IPS-18a (cell line): ENCODE data around the gene EMX2.

Experiments used
- H3K27ac ChIP-seq: one replicate; pipeline ENCODE4 v1.5.1; 2013; ENCODE audit warnings: low read length
- H3K27me3 ChIP-seq: one replicate; pipeline ENCODE4 v1.6.1; 2013; ENCODE audit warnings: mild to moderate bottlenecking, low read length; ENCODE audit not compliant: control insufficient read depth, insufficient read depth
- H3K36me3 ChIP-seq: one replicate; pipeline ENCODE4 v1.6.1; 2013; ENCODE audit warnings: low read depth, low read length; ENCODE audit not compliant: control insufficient read depth
- H3K4me1 ChIP-seq: one replicate; pipeline ENCODE4 v1.6.1; 2013; ENCODE audit warnings: low read depth, low read length; ENCODE audit not compliant: control insufficient read depth
- H3K4me3 ChIP-seq: one replicate; pipeline ENCODE4 v1.5.1; 2013; ENCODE audit warnings: low read length
- H3K9ac ChIP-seq: one replicate; pipeline ENCODE4 v1.6.1; 2013; ENCODE audit warnings: mild to moderate bottlenecking, low read length, moderate library complexity
- H3K9me3 ChIP-seq: one replicate; pipeline ENCODE4 v1.6.1; 2013; ENCODE audit warnings: low read depth, low read length; ENCODE audit not compliant: control insufficient read depth

The EMX2 gene

DNA sequence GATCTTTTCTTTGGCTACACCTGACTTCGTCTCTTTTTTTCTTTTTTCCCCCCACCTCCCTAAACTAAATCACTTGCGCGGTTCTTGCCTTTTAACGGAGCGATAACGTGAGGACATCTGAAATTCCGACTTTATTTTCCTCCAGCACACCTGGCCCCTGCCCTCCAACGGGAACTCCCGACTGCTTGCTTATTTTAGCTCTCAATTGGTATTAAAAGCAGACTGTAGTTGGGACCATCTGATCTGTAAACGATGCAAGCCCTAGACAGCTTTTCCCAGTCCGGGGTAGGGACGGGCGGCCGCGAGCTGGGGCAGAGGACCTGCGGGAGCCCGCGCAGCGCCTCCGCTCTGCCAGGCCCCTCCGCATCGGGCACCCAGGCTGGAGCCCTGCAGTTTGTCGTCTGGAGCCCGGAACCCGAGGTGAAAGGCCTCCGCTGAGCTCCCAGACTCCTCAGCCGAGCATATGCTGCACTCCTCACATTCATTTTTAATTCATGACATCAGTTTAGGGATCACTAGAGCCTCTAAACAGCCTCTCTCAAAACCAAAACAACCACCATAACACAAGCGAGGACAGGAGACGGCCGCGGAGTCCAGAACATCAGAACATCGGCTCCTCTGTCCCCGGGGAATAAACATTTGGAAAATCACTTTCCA, 10.0 kb upstream of the EMX2 start:
- no peak overlapping the region for H3K27ac ChIP-seq
- no peaks in the 10 kb centered on the region for H3K36me3 ChIP-seq
- H3K27me3 ChIP-seq: peaks cover 92% of the 10 kb centered on the region
- H3K9me3 ChIP-seq: no peaks in the 10 kb centered on the region
- no peak overlapping the region for H3K9ac ChIP-seq
- H3K4me3 ChIP-seq: no peak overlapping the region
- peaks cover 4% of the 10 kb centered on the region for H3K4me1 ChIP-seq

DNA sequence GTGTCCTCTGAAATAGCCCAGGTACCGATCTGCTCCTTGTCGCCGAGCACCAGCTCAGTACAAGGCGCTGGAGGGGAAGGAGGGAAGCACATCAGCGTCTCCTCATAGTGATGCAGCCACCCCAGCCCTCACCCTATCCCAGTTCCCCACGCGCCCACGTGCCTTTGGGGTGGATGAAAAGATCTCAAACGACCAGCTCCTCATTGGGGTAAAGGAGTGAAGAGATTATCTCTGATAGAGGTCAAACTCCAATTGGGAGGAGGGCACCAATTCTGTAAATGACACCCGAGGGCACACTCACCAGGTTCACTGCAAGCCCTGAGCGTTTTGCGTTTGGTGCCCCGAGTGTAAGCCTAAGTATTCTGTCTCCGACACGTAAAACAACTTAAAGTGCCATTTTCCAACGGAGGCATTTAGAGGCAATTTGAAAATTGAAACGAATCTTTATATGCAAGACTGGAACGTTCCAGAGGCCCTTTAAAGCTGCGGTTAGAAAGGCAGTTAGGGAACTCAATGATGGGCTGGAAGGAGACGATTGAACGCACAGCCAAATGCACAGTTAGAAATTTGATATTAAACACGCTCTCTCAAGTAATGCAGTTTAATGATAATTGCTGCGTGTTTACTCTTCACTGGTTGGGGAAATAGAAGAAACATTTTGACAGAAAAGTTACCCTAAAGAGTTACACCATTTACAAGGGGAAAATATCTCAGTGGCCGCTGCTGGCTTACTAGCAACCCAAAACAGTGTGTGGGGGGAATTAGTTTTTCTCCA, 8.9 kb upstream of the EMX2 start:
- Histone ChIP-seq H3K27me3 (peaks cover 100% of the 10 kb centered on the region), H3K4me1 (peaks cover 4% of the 10 kb centered on the region)

DNA sequence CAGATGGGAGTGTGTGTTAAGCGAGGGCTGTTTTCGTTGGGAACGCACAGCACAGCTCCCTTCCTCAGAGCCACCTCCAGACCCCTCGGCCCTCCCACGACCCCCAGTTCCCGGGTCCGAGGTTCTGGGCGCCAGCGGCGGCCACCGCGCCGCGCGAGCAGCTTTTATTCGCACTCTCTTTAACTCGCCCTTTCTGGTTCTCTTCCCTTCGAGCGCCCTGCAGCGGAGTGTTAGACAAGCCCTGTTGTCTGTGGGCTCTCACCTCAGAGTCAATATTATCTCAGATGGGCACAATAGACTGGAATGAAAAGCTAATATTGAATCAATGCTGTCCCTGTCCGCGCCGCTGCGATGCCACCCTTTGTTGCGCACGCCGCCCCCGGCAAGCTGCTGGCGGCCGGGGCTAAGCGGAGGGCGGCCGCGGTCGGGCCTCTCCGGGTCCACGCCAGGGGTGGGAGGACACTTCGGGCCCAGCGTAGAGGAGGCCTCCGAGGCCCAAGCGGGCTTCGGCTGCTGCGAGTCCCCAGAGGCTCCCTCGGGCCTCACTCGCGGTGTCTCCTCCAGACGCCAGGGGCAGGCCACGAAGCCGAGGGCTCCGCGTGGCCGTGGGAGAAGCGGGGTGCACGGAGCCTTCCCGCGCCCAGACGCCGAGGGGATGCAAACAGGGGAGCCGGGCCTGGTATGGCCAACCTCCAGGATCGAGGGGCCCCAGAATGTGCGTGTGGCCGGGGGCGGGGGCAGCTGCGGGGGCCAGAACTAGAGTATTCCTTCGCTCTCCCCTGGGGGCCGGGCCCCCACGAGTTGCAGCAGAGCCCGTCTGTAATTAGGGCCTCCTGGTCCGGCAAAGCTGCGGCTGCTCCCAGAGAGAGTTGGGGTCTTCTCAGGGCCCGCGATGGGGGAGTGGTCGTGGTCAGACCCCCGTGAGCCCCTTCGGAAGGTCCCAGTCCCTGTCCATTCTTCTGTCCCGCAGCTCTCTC, 7.9 kb upstream of the EMX2 start:
- H3K4me1 ChIP-seq: peaks cover 4% of the 10 kb centered on the region
- H3K36me3 ChIP-seq: no peaks in the 10 kb centered on the region
- no peaks in the 10 kb centered on the region for H3K9me3 ChIP-seq
- peaks cover 100% of the 10 kb centered on the region for H3K27me3 ChIP-seq
- H3K27ac ChIP-seq: no peak overlapping the region
- no peak overlapping the region for H3K9ac ChIP-seq
- H3K4me3 ChIP-seq: peak overlapping the region; percentile 17

More for the DNA sequence above, 8.9 kb upstream of the EMX2 start:
- Histone ChIP-seq H3K9me3 (no peaks in the 10 kb centered on the region), H3K36me3 (no peaks in the 10 kb centered on the region), H3K9ac (no peak overlapping the region), H3K27ac (no peak overlapping the region), H3K4me3 (no peak overlapping the region)

DNA sequence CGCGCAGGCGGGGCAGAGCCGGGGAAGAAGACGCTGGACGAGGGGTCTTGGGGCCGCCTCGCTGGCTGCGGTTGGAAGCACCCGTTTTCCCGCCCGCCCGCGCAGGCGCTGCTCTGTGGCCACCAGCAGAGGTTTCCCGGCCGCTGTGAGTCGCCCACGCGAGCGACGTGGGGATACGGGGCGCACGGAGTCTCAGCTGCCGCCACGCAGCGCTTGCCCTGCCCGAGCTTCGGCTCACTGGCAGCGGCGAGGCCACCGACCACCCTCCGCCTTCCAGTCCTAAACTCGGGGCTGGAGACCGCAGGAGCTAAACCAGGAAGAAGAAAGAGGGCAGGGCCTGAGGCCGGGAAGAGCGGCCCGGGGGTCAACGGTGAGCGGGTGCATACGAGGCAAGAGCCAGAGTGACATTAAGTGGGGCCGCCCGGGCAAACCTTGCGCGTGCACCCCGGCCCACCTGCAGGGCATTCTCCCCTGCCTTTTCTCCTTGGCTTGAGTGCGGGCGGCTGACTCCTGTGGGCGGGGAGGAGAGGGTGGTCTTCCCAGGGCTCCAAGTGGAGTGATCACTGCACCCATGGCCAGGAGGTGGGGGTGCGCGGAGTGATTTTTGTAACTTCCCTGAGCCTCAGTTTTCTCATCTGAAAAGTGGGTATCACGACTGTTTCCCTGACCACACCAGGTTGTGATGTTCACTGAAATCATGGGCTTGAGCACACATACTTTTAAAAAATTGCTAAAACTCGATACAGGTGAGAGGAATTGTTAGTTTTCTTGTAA, 7.1 kb upstream of the EMX2 start:
- peaks cover 100% of the 10 kb centered on the region for H3K27me3 ChIP-seq
- H3K27ac ChIP-seq: no peak overlapping the region
- no peaks in the 10 kb centered on the region for H3K9me3 ChIP-seq
- no peaks in the 10 kb centered on the region for H3K36me3 ChIP-seq
- H3K4me1 ChIP-seq: peaks cover 4% of the 10 kb centered on the region
- no peak overlapping the region for H3K9ac ChIP-seq
- peak overlapping the region; percentile 17 for H3K4me3 ChIP-seq

DNA sequence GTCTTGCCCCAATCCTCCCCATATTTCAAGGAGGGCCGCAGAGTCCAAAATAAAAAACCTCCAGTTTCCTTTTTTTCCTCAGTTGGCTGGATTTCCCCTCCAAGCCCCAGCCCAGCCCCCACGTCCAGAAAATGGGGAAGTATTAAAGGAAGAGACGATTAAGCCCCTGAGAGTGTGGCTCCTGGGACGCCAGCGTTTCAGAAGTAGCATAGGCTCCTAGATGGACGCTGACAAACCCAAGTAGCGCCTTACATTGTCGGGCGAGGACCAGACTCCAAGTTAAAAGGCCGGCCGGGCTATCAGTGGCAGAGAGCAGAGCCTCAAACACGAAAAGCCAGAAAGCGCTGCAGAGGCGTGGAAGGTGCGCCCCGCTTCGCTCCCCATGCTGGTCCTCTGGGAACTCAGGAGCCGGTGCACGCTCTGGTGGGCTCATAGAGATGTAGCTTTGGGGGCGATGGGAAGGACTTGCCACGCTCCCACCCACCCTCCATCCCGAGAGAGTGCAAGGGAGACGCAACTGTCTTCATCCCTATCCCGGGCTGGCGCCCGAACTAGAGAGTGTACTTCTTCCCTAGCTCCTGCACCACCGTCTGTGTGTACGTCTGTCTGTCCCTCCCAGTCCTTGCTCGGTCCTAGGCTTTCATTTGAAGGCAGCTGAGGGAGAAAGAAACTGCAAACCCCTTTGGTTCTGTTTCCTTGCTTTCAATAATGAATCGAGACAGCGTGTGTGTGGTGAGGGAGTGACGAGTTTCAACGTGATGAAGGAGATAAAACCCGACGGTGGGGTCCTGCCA, 6.3 kb upstream of the EMX2 start:
- no peaks in the 10 kb centered on the region for H3K9me3 ChIP-seq
- H3K9ac ChIP-seq: no peak overlapping the region
- H3K27me3 ChIP-seq: peaks cover 100% of the 10 kb centered on the region

DNA sequence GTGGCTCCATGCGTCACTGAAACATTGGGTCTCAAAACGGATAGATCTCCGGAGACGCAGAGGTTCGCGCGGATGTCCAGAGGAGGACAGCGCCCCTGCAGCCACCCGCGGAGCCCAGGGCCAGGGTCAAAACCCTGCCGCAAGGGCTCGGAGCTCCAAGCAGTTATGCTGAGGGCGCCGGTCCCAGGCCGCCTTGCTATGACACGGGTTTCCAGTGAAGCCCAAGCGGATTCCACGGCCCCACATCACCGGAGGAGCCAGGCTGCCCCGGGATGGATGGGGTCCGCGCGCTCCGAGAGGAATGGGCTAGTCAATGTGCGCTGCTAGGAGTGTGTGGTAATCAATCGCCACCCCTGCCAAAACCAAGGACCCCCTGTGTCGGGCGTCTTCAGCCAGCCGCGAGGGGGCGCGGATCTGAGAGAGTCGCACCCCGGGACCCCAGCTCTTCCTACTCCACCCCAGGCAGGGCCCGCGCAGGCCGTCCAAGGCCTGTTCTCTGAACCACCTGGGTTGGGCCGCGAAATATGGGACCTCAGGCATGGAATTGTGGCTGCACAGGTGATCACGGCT, 5.6 kb upstream of the EMX2 start:
- Histone ChIP-seq H3K4me3 (peak overlapping the region; percentile 28), H3K9ac (no peak overlapping the region), H3K9me3 (no peaks in the 10 kb centered on the region), H3K36me3 (no peaks in the 10 kb centered on the region), H3K27me3 (peaks cover 100% of the 10 kb centered on the region), H3K4me1 (peaks cover 4% of the 10 kb centered on the region), H3K27ac (no peak overlapping the region)

More for the DNA sequence above, 6.3 kb upstream of the EMX2 start:
- no peak overlapping the region for H3K4me3 ChIP-seq
- no peaks in the 10 kb centered on the region for H3K36me3 ChIP-seq
- peaks cover 4% of the 10 kb centered on the region for H3K4me1 ChIP-seq
- no peak overlapping the region for H3K27ac ChIP-seq

DNA sequence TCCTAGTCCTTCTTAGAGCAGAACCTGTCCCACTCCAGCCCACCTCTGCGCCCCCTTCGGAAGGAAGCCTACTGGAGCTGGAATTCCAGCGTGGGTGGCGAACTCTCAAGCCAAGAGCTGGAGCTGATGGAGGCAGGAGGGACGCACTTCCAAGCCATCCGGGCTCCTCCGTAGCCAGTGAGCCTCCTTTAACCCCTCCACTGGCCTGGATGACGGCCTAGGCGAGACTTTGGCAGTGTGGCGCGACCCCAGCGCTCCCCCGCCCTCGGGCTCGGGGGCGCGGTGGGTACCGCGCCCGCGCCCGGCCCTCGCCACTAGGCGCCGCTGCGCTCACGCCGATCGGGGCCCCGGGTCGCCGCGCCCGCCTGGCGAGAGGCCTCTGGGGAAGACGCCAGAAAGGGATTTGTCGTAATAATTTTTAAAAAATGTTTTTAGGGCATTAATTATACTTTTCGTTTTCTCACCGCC, 5.1 kb upstream of the EMX2 start:
- Histone ChIP-seq H3K27ac (no peak overlapping the region), H3K4me1 (peaks cover 4% of the 10 kb centered on the region), H3K27me3 (peaks cover 100% of the 10 kb centered on the region), H3K9ac (no peak overlapping the region), H3K4me3 (peak overlapping the region; percentile 28), H3K9me3 (no peaks in the 10 kb centered on the region), H3K36me3 (no peaks in the 10 kb centered on the region)

DNA sequence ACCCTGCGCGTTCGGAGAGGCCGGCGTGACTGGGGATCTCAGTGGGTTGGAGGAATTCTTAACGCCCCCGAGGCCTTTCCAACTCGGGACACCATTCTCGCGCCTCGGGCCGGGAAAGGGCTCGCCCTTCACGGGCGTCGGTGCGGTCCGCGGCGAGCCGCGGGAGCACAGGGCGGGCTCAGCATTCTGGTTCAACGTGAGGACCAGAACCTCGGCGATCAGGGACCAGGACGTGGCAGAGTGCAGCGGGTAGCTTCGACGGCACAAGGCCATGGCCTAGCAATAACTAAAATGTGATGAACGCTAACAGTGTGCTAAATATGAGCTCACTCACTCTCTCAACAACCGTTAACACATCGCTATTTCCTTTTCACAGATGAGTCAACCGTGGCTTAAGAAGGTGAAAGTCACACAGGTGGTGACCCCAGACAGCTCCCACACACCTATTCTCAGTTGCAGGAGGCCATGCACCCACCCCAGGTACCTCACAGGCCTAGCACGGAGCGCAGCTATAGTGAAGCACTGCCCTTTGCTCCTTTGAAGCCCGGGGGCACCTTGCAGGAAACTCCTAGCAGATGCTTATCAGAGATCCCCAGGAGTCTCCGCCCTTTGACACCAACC, 4.5 kb upstream of the EMX2 start:
- Histone ChIP-seq H3K4me3 (peak overlapping the region; percentile 28), H3K27ac (no peak overlapping the region), H3K27me3 (peaks cover 100% of the 10 kb centered on the region), H3K4me1 (peaks cover 4% of the 10 kb centered on the region), H3K9me3 (no peaks in the 10 kb centered on the region), H3K36me3 (no peaks in the 10 kb centered on the region), H3K9ac (no peak overlapping the region)

DNA sequence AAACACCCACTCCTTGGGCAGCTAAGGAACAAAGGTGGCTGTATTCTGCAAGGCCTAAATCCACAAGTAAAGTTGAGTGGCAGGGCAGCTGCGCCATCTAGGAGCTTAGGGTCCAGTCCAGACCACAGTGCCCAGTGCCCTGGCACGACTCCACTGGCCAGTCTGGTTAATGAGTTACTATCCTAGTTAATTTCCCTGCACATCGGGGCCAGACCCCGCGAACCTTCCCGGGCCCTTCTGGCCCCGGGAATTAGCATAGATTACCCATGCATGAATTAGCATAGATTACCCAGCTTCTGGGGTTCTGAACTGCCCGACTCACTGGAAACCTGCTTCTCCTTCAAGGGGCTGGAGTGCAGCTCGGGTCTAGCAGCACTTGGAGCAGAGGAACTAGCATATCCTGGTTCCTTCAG, 3.2 kb upstream of the EMX2 start:
- Histone ChIP-seq H3K9me3 (no peaks in the 10 kb centered on the region), H3K9ac (no peak overlapping the region), H3K27me3 (peaks cover 100% of the 10 kb centered on the region), H3K27ac (no peak overlapping the region), H3K4me3 (no peak overlapping the region), H3K36me3 (no peaks in the 10 kb centered on the region), H3K4me1 (peaks cover 7% of the 10 kb centered on the region)
